Stimulated activated naive CD8-positive, alpha-beta T cell treated with anti-CD3 and anti-CD28 coated beads, Interleukin-15, Interleukin-2, amounts not matched to agents 100 U/mL and 50 U/mL, for 24 hours (primary cell): ENCODE data around the gene FAM25A.
A peak's percentile ranks its signal among the peaks of the same experiment; 100 is the strongest.
"Not testable (repeated sequence)": the region's sequence is repeated elsewhere in the genome, so short reads cannot be mapped to it uniquely, and the experiment has no call there.

ENCODE experiments used
- ATAC-seq: fragments of 150-1000 bp; cut with Tn5 transposase; one replicate; pipeline ENCODE4 v1.10.0; 2021
- DNase-seq: peaks from one replicate; pipeline ENCODE4 v3.0.0; 2021

Gene FAM25A

GRCh38 chr10:87013528-87013927 is 6.6 kb upstream of the FAM25A start:
- not testable (repeated sequence) for DNase-seq, ATAC-seq

GRCh38 chr10:87014986-87015716 is 4.9 kb upstream of the FAM25A start:
- DNase-seq, ATAC-seq: not testable (repeated sequence)

- ATAC-seq, DNase-seq: not testable (repeated sequence)
Observed at GRCh38 chr10:87018127-87018526, 2.0 kb upstream of the FAM25A start.

DNA sequence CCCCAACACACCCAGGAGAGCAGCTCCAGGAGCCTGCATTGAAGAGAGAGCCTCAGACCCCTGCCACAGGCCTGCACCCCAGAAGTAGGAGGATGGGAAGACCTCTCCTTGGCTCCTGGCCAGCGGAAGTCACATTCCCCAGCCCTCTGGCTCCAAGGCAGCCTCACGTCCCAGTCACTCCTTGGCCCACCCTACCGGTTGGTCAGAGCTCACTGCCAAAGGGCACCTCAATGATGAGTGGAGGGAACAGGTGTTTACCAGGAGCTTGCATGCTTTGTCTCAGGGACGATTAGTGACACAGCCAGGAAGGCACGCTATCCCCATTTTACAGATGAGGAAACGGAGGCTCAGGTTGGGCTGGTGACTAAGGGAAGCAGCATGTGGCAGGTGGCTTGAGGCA is 1.0 kb upstream of the FAM25A start:
- not testable (repeated sequence) for ATAC-seq, DNase-seq

DNA sequence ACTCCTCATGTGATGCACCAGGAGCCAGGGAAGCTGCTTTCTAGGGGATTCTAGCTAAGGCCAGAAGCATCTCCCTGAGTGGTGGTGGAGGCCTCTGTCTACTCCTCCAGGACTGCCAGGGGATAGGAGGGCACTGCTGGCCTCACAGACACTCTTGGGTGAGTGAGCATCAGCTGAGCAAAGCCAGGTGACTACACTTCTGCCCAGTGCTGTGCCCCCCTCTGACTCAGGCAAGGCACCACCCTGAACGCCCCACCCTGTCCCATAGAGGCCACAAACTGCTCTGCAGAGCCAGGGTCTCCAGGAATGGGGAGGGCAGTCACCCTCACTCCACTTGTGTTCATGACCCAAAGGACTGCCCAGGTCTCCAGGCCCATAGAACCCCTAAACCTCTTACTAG is 590 bp upstream of the FAM25A start:
- not testable (repeated sequence) for DNase-seq, ATAC-seq

GRCh38 chr10:87025285-87025958 is 5.3 kb downstream of the FAM25A start:
- ATAC-seq: peak; percentile 95
- DNase-seq: peak; percentile 24

GRCh38 chr10:87026747-87027508 is 6.8 kb downstream of the FAM25A start:
- DNase-seq, ATAC-seq: not testable (repeated sequence)

DNA sequence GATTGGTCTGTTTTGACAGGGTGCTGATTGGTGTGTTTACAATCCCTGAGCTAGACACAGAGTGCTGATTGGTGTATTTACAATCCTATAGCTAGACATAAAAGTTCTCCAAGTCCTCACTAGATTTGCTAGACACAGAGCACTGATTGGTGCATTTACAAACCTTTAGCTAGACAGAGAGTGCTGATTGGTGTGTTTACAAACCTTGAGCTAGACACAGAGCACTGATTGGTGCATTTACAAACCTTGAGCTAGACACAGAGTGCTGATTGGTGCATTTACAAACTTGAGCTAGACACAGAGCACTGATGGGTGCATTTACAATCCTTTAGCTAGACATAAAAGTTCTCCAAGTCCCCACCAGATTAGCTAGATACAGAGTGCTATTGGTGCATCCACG is 10.3 kb downstream of the FAM25A start:
- DNase-seq, ATAC-seq: not testable (repeated sequence)

- DNase-seq (no peak), ATAC-seq (no peak)
Observed at GRCh38 chr10:87030912-87031635, 11.0 kb downstream of the FAM25A start.

DNA sequence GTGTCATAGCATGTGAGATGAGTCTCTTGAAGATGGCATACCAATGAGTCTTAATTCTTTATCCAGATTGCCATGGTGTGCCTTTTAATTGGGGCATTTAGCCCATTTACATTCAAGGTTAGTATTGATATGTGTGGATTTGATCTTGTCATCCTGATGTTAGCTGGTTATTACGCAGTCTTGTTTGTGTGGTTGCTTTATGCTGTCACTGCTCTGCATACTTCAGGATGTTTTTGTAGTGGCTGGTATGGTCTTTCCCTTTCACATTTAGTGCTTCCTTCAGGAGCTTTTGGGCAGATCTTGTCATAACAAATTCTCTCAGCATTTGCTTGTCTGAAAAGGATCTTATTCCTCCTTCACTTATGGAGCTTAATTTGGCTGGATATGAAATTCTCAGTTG is 16.5 kb downstream of the FAM25A start:
- no peak for DNase-seq
- no peak for ATAC-seq

DNA sequence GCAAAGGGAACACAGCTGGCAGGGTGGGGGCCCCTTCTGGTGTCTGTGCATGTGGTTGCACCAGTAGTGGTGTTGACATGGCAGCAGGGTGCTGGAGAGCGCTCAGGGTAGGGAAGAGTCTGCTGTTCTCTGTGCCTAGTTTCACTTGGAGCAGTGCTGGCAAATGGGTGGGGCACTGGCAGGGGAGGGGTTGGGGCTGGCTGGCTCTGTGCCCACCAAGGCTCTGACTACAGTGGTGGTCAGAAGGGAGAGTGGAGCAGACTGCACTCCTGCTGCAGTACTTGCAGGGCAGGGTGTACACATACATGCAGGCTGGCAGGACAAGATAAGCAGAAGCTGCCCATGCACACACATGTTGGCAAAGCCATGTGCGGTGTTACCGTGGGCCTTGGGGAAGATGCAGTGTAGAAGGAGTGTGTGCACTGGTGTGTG is 18.2 kb downstream of the FAM25A start:
- DNase-seq (no peak), ATAC-seq (no peak)

- ATAC-seq (peak; percentile 23), DNase-seq (no peak)
Observed at GRCh38 chr10:87038786-87039185, 18.7 kb downstream of the FAM25A start.

GRCh38 chr10:87043579-87043978 is 23.5 kb downstream of the FAM25A start:
- DNase-seq, ATAC-seq: not testable (repeated sequence)

- no peak for ATAC-seq
- no peak for DNase-seq
Observed at GRCh38 chr10:87045434-87045938, 25.4 kb downstream of the FAM25A start.

GRCh38 chr10:87053111-87053510 is 33.0 kb downstream of the FAM25A start:
- ATAC-seq: no peak

GRCh38 chr10:87053577-87054181 is 33.6 kb downstream of the FAM25A start:
- ATAC-seq: no peak
- DNase-seq: no peak

More at GRCh38 chr10:87053111-87053510, 33.0 kb downstream of the FAM25A start:
- no peak for DNase-seq

- DNase-seq: peak; percentile 8
- ATAC-seq: peak; percentile 69
Observed at GRCh38 chr10:87054373-87055295, 34.5 kb downstream of the FAM25A start.

GRCh38 chr10:87058171-87058570 is 38.1 kb downstream of the FAM25A start:
- ATAC-seq (no peak), DNase-seq (no peak)

DNA sequence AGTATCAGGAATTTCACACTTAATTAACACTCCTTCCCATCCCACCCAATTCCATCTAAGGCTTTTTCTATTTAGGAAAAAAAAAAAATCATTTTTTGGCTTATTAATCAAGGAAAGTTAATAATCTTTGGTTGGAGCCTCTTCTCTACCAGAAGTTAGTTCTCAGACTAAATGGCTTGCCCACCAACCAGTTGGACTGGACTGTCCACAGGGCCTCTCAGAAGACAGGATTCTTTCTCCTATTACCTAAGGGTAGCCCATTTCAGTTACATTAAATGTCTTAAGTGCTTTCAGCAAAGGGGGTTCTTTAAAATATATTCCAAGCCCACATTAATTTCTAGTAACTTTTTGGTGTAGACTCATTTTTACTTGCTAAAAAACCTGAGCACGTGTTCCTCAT is 39.3 kb downstream of the FAM25A start:
- ATAC-seq (no peak), DNase-seq (no peak)

DNA sequence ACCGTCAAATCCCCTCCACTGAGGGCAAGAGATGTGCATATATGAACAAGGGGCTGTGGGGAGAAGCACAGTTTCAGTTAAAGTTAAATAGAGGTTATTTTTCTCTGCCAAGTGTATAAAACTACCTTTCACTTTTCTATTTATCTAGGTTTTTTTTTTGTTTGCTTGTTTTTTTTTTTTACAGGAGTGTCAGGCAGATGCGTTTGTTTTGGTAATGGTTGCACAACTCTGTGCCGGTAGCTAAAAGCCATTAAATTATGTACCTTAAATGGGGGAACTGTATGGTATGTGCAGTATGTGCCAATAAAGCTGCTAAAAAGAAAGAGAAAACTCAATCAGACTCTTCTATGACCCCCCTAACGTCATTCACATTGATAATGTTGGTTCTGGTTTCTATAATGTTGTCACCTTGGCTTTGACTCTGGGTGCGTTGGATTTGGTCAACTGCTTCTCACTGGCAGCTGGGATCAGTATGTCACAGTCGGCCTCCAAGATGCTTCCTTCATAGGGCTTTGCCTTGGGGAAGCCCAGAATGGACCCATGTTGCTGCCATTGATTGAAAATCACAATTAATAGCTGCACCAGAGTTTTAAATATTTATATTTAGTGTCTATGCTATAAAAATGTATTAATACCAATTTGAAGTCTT is 40.3 kb downstream of the FAM25A start:
- DNase-seq (no peak), ATAC-seq (no peak)
